ENCODE measurements around the gene FOXC2. TPM values are rescaled to one million over a fixed set of nuclear protein-coding genes. Genes with fewer than 3 reads are reported as not detected.

FOXC2 gene
- total RNA-seq, 4 donors from 2014 or later: 0.38 TPM; not detected in 3

GRCh38 chr16:86549076-86549892 lies 17.3 kb upstream of the FOXC2 start:
- TF ChIP-seq, protein P1, sequence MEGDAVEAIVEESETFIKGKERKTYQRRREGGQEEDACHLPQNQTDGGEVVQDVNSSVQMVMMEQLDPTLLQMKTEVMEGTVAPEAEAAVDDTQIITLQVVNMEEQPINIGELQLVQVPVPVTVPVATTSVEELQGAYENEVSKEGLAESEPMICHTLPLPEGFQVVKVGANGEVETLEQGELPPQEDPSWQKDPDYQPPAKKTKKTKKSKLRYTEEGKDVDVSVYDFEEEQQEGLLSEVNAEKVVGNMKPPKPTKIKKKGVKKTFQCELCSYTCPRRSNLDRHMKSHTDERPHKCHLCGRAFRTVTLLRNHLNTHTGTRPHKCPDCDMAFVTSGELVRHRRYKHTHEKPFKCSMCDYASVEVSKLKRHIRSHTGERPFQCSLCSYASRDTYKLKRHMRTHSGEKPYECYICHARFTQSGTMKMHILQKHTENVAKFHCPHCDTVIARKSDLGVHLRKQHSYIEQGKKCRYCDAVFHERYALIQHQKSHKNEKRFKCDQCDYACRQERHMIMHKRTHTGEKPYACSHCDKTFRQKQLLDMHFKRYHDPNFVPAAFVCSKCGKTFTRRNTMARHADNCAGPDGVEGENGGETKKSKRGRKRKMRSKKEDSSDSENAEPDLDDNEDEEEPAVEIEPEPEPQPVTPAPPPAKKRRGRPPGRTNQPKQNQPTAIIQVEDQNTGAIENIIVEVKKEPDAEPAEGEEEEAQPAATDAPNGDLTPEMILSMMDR (IDR thresholded peaks at IDR 0.05; ENCODE audit: low read depth): no peak

DNA sequence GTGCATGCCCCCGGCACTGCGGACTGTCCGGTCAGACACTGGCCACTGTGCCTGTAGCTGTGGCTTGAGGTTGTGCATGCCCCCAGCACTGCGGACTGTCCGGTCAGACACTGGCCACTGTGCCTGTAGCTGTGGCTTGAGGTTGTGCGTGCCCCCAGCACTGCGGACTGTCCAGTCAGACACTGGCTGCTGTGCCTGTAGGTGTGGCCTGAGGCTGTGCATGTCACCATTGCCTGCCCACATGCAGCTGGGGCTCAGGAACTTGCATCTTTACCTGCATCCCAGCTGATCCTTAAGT lies 16.8 kb upstream of the FOXC2 start:
- TF ChIP-seq, protein P1 (IDR thresholded peaks at IDR 0.05; ENCODE audit: low read depth): no peak

DNA sequence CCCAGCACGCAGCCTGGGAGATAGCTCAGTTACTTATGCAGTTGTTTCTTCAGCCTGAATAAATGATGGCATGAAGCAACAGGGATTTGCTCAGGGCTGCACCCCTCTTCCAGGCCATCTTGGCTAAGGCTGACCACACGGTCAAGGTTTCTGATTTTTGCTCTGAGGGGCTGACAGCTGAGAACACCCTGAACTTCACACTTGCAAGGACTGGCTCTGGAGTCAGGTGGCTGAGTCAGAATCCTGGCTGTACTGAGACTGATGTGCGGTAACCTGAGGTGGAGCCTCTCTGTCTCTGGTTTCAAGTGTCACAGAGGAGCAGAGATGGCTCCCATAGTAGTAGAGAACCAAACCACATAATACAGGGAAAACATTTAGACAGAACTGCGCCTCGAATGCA lies 16.3 kb upstream of the FOXC2 start:
- TF ChIP-seq, protein P1 (IDR thresholded peaks at IDR 0.05; ENCODE audit: low read depth): no peak

DNA sequence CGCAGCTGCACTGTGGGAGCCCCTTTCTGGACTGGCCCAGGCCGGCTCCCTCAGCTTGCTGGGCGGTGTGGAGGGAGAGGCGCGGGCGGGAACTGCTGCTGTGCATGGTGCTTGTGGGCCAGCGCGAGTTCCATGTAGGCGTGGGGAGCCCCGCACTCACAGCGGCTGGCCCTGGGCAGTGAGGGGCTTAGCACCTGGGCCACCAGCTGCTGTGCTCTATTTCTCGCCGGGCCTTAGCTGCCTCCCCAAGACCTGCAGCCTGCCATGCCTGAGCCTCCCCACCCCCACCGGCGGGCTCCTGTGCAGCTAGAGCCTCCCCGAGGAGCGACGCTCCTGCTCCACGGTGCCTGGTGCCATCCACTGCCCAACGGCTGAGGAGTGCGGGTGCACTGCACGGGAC lies 13.3 kb upstream of the FOXC2 start:
- TF ChIP-seq, protein P1 (IDR thresholded peaks at IDR 0.05; ENCODE audit: low read depth): no peak

- TF ChIP-seq, protein P1 (IDR thresholded peaks at IDR 0.05; ENCODE audit: low read depth): no peak
Measured at GRCh38 chr16:86554599-86554916, 12.1 kb upstream of the FOXC2 start.

DNA sequence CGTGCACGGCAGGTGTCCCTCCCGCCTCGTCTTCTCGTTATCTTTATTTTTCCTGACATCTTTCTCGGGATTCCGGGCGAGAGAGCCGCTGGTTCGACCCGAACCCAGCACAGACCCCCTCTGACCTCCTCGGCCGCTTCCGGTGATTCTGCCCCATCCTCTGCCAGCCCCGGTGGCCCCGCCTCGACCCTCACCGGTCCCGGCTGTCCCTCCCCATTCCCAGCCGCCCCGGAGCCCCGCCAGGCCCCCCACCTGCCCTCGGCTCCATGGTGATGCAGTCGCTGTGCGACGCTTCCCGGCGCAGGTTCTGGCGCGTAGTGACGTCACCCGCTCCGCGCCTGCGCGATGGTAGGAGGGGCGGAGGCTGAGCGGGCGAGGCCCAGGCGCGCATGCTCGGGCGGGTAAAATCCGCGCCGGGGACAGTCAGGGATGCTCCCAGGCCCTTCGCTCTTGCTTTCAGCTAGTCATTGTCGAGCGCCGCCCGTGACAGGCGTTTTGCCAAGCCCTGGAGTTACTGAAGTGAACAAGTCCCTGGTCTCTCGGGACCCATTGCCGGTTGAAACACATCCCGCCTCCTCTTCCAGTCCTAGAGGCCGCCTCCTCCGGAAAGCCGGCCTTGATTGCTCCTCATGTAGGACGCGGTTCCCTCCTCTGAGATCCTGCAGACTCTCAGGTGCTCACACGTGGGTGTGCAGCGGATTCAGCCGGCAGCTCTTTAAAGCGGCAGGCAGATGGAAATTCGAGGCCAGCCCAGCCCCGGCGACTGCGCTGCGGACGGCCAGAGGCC lies 11.5 kb upstream of the FOXC2 start, which contains the start of gene MTHFSD:
MTHFSD (minus strand) TSS at position 319 of the 787 bp plus-strand sequence; CDS start at position 268, 51 bp downstream.
- TF ChIP-seq, protein P1 (IDR thresholded peaks at IDR 0.05; ENCODE audit: low read depth): no peak

DNA sequence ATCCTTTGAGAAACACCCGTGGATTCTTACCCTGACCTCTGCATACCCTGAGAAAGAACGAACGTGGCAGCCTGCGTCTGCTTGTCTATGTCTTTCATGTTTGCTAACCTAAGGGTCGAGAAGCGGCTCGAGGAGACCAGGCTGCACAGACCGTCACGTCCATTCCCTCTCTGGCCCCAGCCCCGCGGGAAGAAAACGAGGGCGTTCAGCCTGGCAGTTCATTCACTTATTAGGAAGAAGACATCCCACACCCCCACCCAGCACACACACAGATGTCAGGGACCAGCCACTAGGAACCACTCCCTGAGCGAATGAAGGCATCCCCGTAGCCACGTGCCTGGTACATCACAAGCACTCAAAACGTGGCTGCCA lies 10.9 kb upstream of the FOXC2 start:
- TF ChIP-seq, protein P1 (IDR thresholded peaks at IDR 0.05; ENCODE audit: low read depth): no peak

All from subcutaneous adipose tissue (tissue), 4 donors.